NCI-H1694 treated with DMSO at 0.1 percent for 48 hours (cell line): ENCODE measurements around the gene SAA4.
"Not testable (repeated sequence)": the region's sequence is repeated elsewhere in the genome, so short reads cannot be mapped to it uniquely, and the experiment has no call there.

Experiments used
- DNase-seq: peaks from one replicate; lab custom pipeline; 2025; lab: John Stamatoyannopoulos, UW

The SAA4 gene

DNA sequence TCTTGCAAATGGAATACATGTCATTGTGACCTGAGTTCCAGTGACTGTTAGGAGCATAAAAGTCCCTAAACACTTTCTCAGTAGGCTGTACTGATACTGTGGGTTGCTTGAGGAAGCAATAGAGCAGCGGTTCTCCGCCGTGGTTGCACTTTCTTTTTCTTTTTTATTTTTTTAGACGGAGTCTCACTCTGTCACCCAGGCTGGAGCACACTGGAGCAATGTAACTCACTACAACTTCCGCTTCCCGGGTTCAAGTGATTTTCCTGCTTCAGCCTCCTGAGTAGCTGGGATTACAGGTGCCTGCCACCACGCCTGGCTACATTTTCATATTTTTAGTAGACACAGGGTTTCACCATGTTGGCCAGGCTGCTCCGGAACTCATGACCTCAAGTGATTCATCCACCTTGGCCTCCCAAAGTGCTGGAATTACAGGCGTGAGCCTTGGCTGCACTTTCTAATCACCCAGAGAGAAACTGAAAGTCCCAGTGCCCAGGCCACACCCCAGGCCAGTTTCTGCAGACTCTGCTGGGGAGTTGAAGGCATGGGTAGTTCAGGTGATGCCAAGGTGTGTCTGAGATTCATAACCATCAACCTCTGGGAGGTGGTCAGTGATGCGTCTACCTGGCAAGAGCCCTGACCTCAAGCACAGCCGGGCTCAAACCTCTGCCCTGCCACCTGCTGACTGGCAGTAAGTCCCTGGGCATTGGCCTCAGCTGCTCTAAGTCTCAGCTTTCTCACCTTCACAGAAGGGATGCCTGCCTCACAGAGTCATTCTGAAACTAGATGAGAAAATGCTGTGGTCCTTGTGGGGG is 10.0 kb upstream of the SAA4 start:
- not testable (repeated sequence) for DNase-seq

DNA sequence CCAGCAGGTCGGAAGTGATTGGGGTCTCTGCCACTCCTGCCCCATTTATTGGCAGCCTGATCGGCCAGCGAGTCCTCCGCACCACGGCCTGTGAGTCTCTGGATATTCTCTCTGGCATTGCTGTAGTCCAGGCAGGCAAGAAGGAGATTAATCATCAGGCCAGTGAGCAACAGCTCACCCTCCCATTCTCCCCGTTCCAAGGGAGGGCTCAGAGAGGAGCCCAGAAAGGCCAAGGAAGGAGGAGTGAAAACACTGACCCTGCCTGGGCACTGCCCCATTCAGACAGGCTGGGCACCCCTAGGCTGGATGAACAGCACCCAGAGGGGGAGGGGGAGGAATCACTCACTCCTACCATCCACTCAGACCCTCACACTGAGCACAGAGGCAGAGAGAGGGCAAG is 8.8 kb upstream of the SAA4 start:
- DNase-seq, result no peak

DNA sequence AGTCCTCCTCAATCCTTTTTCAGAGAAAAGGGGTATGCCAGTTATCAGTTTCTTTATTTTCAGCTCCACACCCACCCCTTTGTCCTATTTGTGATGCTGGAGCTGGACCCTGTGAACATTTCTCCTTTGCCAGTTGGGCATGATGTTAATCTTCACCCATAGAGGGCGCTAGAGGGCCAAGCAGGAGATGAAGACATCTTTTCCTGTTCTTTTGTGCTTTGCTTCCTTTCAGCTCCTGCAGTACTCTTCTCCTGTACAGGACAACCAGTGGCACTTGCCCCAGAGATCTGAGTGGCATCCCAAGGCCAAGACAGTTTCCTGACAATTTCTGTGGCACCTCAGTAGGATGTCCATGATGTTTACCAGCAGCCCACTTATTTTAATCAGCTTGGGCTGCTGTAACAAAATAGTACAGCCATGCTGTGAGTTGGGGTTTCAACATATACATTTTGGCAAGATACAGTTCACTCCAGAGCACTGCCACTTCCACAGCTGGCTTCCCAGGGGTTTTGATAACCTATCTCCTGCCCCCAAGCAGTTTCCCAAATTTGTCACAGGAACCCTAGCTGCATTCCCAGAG is 7.3 kb upstream of the SAA4 start:
- peak; percentile 1 for DNase-seq

DNA sequence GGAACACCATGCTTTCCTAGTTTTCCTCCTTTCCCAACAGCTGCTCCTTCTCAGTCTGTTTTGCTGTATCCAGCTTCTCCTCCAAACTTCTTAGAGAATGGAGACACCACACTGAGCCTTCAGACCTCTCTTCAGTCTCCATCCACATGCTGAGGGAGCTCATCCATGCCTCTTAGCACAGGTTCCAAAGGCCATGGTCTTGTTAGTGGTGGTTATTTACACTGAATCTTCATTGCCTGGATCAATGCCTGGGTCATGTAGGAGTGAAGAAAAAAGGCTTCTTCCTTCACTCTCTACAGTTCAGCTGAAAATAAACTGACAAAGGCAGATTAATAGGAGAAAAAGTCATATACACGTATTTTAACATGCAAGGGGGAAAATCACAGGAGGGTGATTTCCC is 3.1 kb upstream of the SAA4 start:
- DNase-seq, result no peak

DNA sequence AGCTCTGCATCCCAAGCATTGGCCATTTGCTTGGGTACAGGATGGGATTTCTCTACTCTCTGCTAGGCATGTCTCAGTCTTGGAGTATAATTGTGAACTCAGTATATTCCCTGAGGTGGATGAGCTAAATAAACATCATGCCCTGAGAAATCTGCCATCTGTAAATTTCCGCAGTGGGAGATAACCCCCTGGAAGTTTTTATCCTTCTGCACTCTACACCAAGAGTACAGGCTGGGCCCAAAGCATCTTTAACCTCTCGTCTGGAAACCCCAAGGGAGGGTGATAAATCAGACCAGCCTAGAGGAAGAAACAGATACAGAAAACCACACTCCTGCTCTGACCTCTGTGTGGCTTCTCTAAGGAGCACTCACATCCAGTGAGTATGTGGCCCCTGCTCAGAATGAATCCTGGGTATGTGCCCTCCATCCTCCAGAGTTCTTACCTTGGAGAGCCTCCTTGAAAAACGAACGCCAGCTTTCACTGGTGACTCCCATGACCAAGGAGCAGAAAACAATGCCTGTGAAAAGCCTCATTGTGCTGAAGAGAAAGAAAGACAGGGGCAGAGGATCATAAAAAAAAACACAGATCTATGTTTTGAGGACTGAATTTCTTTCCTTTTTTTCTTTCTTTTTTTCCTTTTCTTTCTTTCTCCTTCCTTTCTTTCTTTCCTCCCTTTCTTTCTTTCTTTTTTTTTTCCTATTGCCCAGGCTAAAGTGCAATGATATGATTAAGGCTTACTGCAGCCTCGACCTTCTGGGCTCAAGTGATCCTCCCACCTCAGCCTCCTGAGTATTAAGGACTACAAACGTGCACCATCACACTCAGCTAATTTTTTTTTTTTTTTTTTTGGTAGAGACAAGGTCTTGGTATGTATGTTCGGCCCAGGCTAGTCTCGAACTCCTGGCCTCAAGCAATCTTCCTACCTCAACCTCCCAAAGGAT is 938 bp downstream of the SAA4 start:
- DNase-seq, result no peak

DNA sequence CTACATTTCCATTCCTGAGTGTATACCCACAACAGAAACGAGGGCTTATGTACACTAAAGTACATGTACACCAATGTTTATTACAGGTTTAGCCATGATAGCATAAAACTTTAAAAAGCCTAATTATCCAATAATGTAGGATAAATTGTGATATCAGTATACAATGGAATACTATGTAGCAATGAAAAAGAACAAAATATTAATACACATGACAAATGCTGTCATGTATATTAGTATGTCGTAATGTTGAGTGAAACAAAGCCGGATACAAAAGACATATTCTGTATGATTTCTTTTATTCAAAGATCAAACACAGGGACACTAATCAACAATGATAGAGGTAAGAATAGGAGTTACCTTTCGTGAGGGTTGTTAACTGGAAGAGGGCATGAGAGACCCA is 2.7 kb downstream of the SAA4 start:
- no peak for DNase-seq

DNA sequence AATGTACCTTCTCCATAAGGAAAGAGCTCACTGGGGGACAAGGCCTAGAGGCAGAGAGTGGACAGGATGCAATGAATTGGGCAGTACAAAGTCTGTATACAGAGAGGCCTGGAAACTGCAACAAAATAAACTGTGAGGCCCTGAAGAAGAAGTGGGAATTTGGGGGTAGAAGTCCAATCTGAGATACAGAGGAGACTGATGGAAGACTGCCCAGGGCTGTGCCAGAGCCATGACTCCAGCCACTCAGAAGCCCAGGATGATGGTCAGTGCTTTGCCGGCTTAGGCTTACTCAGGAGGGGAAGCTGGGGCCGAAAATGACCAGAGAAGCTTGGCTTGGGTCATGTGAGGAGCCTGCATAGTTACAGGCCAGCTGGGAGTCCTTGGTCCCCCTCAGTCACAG is 5.7 kb downstream of the SAA4 start:
- no peak for DNase-seq

DNA sequence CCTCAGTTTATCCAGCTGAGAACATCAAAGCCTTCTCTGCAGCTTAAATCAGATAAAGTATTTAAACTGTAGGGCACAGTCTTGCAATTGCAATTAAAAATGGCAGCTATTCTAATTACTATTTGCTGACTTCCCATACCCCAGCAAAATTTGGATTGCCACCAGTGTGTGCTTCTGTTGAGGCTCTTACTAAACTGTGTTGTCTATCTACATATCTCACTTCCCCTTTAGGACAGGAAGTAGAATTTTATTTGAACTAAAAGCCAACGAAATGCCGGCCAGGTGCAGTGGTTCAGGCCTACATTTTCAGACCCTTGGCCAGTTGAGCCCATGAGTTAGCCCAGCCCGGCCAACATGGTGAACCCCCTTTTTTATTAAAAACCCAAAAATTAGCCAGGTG is 7.1 kb downstream of the SAA4 start:
- DNase-seq, result no peak

DNA sequence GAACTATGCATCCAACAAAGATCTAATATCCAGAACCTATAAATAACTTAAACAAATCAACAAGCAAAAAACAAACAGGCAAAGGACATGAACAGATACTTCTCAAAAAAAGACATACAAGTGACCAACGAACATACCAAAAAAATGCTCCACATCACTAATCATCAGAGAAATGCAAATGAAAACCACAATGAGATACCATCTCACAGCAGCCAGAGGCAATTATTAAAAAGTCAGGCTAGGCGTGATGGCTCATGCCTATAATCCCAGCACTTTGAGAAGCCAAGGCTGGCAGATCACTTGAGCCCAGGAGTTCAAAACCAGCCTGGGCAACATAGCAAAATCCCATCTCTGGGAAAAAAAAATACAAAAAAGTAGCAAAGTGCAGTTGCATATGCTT is 10.7 kb downstream of the SAA4 start:
- no peak for DNase-seq

DNA sequence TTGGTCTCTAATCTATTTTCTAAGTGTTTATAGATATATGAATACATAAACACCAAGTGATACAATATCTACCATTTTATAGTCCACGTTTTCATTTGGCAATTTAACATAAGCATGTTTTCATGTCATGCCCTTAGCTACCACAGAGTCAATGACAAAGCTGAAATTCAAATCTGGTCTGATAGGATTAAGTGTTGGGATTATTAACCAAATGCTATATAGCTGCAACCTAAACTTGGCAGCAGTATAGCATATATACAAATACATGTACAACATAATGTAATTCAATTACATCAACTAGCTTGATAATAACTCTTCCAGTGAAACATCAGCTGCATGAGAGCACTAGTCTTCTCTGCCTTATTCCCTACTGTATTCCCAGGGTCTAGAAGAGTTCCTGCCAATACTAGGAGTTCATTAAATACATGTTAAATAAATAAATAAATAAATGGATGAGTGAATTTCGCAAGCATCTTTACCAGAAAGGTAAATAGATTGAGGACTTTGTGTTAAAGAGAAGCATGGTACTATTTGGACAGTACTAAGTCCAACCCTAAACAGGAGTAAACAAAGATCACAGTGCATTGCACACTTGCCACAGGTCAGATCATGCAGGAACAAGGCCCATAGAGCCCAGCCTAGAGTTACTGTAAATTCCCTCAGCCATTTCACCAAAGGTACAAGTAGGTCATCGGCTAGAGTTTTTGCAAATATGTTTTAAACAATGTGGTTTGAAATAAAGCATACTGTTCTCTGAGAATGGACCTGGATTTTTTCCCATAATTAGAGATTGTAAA is 12.8 kb downstream of the SAA4 start:
- no peak for DNase-seq

DNA sequence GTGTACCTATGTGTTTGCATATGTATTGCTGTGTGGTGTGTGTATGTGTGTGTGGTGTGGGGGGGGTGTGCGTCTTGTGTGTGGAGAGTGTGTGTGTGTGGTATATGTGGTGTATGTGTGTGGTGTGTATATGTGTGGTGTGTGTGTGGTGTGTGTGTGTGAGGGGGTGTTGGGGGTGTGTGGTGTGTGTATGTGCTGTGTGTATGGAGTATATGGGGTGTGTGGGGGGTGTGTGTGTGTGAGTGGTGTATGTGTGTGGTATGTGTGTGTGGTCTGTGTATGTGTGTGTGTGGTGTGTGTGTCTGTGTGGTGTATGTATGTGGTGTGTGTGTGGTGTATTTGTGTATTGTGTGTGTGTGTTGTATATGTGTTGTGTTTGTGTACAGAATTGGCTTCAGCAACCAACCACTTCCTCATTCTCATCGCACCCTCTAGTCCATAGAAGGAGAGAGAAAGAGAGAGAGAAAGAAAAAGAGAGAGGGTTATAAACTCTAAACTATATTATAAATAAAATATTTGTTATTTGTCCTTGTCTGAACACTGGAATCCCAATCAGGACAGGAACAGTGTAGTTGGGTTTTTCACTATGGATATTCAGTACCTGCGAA is 13.7 kb downstream of the SAA4 start:
- DNase-seq, result no peak

DNA sequence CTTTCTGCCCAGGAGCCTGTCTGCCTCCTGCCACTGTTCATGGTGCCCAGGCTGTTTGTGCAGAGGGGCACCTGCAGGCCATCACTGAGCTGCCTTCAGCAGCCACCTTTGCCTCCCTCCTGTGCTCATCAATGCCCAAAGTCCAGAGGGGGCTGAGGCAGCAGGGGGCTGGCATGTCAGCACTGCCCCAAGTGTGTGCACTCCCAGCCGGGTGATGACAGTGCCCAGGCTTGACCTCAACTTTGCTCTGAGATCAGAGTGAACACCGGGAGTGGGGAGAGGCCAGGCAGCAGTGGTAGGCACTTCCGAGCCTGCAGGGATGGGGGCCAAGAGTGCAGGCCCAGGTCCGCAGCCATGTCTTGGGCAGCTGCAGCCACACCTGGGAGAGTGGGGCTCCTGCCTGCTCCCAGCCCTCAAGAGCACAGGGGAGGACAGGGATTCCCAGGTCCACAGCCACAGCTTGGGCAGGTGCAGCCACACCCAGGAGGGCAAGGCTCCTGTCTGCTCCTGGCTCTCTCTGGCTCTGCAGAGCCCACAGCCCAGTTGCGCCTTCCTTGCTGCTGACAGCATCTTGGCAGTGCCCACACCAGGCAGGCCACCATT is 15.2 kb downstream of the SAA4 start:
- DNase-seq, result no peak

DNA sequence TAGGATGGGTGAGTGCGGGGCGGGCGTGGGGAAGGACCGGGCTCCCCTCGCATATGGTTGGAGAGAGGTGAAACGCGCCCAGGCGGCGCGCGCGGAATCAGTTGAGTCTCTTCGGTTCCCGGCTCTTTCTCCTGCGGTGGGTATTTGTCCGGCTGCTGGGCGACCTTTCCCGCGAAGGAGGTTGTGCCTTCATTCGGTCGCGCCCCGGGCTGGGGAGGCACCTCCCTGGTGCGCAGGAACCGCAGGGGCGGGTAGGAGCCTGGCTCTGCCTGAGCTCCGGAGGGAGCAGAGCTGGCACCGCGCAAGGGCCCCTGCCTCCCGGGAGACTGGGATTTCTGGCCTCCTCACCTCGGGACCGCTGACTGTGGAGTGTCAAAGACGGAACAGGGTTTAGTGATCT is 27.5 kb downstream of the SAA4 start:
- DNase-seq, result no peak

DNA sequence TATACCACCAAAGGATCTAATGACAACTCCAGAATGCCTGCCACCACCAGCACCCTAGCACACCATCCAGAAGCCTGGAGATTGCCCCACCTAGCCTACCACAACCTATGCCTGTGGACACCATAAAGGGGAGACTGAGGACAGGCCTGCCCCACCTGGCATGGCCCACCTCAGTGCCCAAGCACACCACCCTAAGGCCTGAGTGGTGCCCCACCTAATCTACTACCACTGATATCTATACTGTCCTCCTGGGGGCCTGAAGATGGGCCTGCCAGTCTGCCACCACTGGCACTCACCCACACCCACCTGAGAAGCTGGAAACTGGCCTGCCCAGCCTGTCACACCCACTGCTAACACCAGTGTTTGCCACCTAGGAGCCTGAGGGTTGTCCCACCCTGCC is 31.8 kb downstream of the SAA4 start:
- no peak for DNase-seq

DNA sequence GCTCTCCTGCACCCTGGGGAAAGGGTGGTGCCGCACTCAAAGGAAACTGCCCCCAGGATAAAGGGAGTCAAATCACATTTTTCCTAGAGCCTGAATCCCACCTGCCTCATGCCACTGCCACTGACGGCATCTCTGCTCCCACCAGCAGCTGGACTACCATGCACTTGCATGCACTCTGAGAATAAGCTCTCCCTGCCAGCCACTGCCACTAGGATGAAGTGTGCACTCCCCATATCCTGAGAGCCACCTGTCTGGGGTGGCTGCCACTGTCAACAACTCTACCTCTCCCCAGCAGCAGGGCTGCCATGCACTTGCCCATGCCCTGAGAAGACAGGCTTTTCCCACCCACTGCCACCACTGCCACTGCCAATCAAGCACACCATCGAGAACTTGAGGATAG is 32.4 kb downstream of the SAA4 start:
- no peak for DNase-seq

DNA sequence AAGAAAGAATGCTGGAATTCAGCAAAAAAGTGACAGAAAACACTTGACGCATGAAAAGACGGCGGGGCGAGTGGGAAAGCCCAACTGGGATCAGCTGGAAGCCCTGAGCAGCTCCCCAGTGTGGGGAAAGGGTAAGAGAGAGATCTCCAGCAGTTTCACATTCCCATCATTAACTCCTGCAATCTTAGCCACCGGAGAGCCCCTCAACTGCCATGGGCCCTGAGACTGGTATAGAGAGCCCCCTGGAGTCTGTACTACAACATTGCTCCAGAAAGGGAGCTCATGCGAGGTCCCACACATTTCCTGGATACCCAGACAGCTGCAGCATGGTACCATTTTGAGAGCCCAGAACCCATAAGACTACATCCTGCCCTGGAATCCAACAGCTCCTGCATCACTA is 32.9 kb downstream of the SAA4 start:
- DNase-seq, result peak; percentile 2

DNA sequence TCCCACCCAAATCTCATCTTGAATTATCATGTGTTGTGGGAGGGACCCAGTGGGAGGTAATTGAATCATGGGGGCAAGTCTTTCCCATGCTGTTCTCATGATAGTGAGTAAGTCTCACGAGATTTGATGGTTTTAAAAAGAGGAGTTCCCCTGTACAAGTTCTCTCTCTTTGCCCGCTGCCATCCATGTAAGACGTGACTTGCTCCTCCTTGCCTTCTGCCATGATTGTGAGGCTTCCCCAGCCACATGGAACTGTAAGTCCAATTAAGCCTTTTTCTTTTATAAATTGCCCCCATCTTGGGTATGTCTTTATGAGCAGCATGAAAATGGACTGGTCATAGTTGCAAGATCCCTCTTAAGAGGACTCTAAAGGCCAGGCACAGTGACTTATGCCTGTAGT is 38.9 kb downstream of the SAA4 start:
- DNase-seq, result not testable (repeated sequence)

DNA sequence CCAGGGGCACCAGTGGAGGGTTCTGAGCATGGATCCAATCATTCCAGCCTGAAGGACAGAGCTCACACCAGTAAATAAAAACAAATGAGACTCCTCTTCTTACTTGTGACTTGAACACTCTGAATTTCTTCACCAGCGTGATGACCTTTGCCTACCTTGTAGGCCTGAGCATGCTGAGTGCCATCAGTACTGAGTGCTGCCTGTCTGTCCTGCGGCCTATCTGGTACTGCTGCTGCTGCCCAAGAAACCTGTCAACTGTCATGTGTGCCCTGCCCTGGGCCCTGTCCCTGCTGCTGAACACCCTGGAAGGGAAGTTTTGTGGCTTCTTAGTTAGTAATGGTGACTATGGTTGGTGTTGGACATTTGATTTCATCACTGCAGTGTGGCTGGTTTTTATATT is 40.1 kb downstream of the SAA4 start:
- no peak for DNase-seq

DNA sequence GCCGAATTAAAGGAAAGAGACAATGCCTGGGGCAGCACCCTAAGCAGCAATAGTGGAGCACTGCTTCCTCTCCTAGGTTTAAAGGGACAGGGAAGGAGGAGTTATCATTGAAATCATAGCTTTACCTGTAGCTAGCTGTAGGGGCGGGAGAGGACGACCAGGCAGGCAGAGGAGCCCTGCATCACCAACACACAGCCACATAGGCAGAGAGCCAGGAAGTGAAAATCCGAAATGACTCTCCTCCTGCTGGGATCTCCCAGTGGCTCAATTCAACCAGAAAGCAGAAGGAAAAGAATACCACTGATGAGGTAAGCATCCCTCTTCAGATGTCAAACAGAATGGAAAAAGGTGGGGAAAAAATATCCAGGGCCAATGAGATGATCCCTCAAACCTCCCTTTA is 43.6 kb downstream of the SAA4 start:
- no peak for DNase-seq

DNA sequence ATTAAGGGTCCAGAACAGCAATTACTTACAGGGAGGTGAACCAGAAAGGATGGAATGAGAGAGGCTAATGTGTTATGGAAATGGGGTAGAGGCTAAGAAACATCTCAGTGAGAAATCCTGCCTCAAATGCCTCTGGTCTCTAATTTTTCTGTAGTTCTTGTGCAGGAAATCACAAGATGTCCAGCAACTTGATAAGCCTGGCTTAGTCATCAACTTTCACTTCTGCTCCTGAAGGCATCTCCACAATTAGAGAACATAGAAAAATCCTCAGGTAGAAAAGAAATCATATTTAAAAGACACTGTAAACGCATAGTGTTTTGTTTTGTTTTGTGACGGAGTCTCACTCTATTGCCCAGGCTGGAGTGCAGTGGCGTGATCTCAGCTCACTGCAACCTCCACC is 45.2 kb downstream of the SAA4 start:
- DNase-seq, result no peak
